Stimulated activated CD4-positive, alpha-beta T cell treated with anti-CD3 and anti-CD28 coated beads, Interleukin-15, amount 100 ng/mL, for 24 hours (primary cell): ENCODE measurements around the gene BEGAIN.
A peak's percentile ranks its signal among the peaks of the same experiment; 100 is the strongest.

Source experiments
- DNase-seq: peaks from one replicate; pipeline ENCODE4 v3.0.0-alpha.2; 2020

Gene BEGAIN

GRCh38 chr14:100599981-100600380, 12.8 kb upstream of the BEGAIN start:
- DNase-seq, result no peak

- DNase-seq, result no peak
These were observed 7.4 kb upstream of the BEGAIN start for GRCh38 chr14:100594625-100594951.

- no peak for DNase-seq
These were observed 6.8 kb upstream of the BEGAIN start for GRCh38 chr14:100593751-100594624.

GRCh38 chr14:100592972-100593371, 5.8 kb upstream of the BEGAIN start:
- no peak for DNase-seq

GRCh38 chr14:100592461-100592891, 5.3 kb upstream of the BEGAIN start:
- no peak for DNase-seq

- no peak for DNase-seq
These were observed 4.5 kb upstream of the BEGAIN start for GRCh38 chr14:100591453-100592371.

GRCh38 chr14:100590726-100591452, 3.7 kb upstream of the BEGAIN start:
- DNase-seq, result no peak

GRCh38 chr14:100589760-100590469, 2.7 kb upstream of the BEGAIN start:
- DNase-seq, result no peak

- DNase-seq, result no peak
These were observed 2.0 kb upstream of the BEGAIN start for GRCh38 chr14:100589071-100589759.

- DNase-seq, result no peak
These were observed 1.5 kb upstream of the BEGAIN start for GRCh38 chr14:100588671-100589070.

GRCh38 chr14:100587763-100588411, 670 bp upstream of the BEGAIN start:
- DNase-seq, result no peak

- peak; percentile 73 for DNase-seq
These were observed 673 bp downstream of the BEGAIN start for GRCh38 chr14:100586403-100587085.

GRCh38 chr14:100586153-100586402, 1.1 kb downstream of the BEGAIN start:
- no peak for DNase-seq

- DNase-seq, result no peak
These were observed 1.6 kb downstream of the BEGAIN start for GRCh38 chr14:100585448-100586152.

- DNase-seq, result no peak
These were observed 2.9 kb downstream of the BEGAIN start for GRCh38 chr14:100584056-100585031.

GRCh38 chr14:100583245-100583644, 4.0 kb downstream of the BEGAIN start:
- no peak for DNase-seq

- no peak for DNase-seq
These were observed 4.6 kb downstream of the BEGAIN start for GRCh38 chr14:100582496-100583165.
